HepG2 (cell line): Measurements from ENCODE around the gene RABGEF1. TPM values are rescaled to one million over a fixed set of nuclear protein-coding genes. Genes with fewer than 3 reads are reported as not detected.
A peak's percentile ranks its signal among the peaks of the same experiment; 100 is the strongest.

Source experiments
- FOXC1 ChIP-seq: sonication (generic); formaldehyde crosslinking; IDR thresholded peaks from 2 replicates; pipeline ENCODE4 v1.8.0; 2022; ENCODE audit warnings: mild to moderate bottlenecking, missing genetic modification reagents, borderline replicate concordance
- GFI1 ChIP-seq: sonication (generic); formaldehyde crosslinking; IDR thresholded peaks from 2 replicates; pipeline ENCODE4 v1.5.0; 2020; ENCODE audit warnings: missing genetic modification reagents, mild to moderate bottlenecking, borderline replicate concordance
- HCFC1 ChIP-seq: fragments of 150-350 bp; IDR thresholded peaks from 2 replicates; pipeline ENCODE4 v1.6.1; 2014; ENCODE audit warnings: low read depth, low read length
- MIXL1 ChIP-seq: IDR thresholded peaks from 2 replicates; pipeline ENCODE4 v1.6.1; 2016
- RXRA ChIP-seq: sonication (generic); formaldehyde crosslinking; IDR thresholded peaks from 2 replicates; pipeline ENCODE4 v1.5.1; 2020; ENCODE audit warnings: missing genetic modification reagents
- SPEN ChIP-seq: sonication (generic); formaldehyde crosslinking; IDR thresholded peaks from 2 replicates; pipeline ENCODE4 v1.5.1; 2020; ENCODE audit warnings: low read depth, mild to moderate bottlenecking, missing genetic modification reagents
- ZMYM2 ChIP-seq: sonication (generic); formaldehyde crosslinking; IDR thresholded peaks from 2 replicates; pipeline ENCODE4 v1.8.0; 2022; ENCODE audit warnings: mild to moderate bottlenecking, missing genetic modification reagents
- ZNF660 ChIP-seq: sonication (generic); formaldehyde crosslinking; IDR thresholded peaks from 2 replicates; pipeline ENCODE4 v1.5.1; 2020; ENCODE audit warnings: mild to moderate bottlenecking, low read depth, missing genetic modification reagents, borderline replicate concordance
- ZNF709 ChIP-seq: sonication (generic); formaldehyde crosslinking; IDR thresholded peaks from 2 replicates; pipeline ENCODE4 v1.5.0; 2020; ENCODE audit warnings: mild to moderate bottlenecking, missing genetic modification reagents
- polyA plus RNA-seq, 8 experiments: library from polyadenylated mRNA; depleted of rRNA in 3 of 8; stranded (reverse) in 7 of 8; unstranded in 1 of 8; fragments of >200 nt; fragmentation: Illumina TruSeq in 4 of 8; extraction: Trizol in 4 of 8; gene quantifications; 2 replicates each; pipeline versions ENCODE4 v1.2.1 to v1.2.3, GENCODE V29; 2011 to 2016; ENCODE audit warnings: low read depth in 4 of 8, missing spikeins in 1 of 8, mixed read lengths in 1 of 8; ENCODE audit not compliant: insufficient read depth in 1 of 8
- total RNA-seq, 5 experiments: library from RNA; depleted of rRNA; stranded (reverse); fragments of >200 nt; fragmentation: Illumina TruSeq; extraction: Trizol; gene quantifications; 2 replicates each; pipeline ENCODE4 v1.2.3, GENCODE V29; 2016; ENCODE audit warnings: low read depth in 1 of 5
- TF ChIP-seq, protein P1 (sequence below): sonication (generic); formaldehyde crosslinking; IDR thresholded peaks from 2 replicates; pipeline ENCODE4 v1.5.0; 2020; ENCODE audit warnings: mild to moderate bottlenecking, missing genetic modification reagents, borderline replicate concordance
- TF ChIP-seq, protein P2 (sequence below): sonication (generic); formaldehyde crosslinking; IDR thresholded peaks from 2 replicates; pipeline ENCODE4 v1.8.0; 2022; ENCODE audit warnings: mild to moderate bottlenecking, missing genetic modification reagents, moderate library complexity
- TF ChIP-seq, protein P3 (sequence below): sonication (generic); formaldehyde crosslinking; IDR thresholded peaks from 2 replicates; pipeline ENCODE4 v1.4.0; 2020; ENCODE audit warnings: missing genetic modification reagents
- TF ChIP-seq, protein P4 (sequence below): sonication (generic); formaldehyde crosslinking; IDR thresholded peaks from 2 replicates; pipeline ENCODE4 v1.8.0; 2022; ENCODE audit warnings: mild to moderate bottlenecking, missing genetic modification reagents, borderline replicate concordance
- TF ChIP-seq, protein P5 (sequence below): sonication (generic); formaldehyde crosslinking; conservative IDR thresholded peaks from 2 replicates; pipeline ENCODE4 v1.5.0; 2020; ENCODE audit warnings: missing genetic modification reagents

Gene RABGEF1
- total and polyA plus RNA-seq, 2 of the 13 experiments (the other 11 are each of a cell fraction or from before 2014, with no cell fraction given), result 22.7 to 35.3 TPM

DNA sequence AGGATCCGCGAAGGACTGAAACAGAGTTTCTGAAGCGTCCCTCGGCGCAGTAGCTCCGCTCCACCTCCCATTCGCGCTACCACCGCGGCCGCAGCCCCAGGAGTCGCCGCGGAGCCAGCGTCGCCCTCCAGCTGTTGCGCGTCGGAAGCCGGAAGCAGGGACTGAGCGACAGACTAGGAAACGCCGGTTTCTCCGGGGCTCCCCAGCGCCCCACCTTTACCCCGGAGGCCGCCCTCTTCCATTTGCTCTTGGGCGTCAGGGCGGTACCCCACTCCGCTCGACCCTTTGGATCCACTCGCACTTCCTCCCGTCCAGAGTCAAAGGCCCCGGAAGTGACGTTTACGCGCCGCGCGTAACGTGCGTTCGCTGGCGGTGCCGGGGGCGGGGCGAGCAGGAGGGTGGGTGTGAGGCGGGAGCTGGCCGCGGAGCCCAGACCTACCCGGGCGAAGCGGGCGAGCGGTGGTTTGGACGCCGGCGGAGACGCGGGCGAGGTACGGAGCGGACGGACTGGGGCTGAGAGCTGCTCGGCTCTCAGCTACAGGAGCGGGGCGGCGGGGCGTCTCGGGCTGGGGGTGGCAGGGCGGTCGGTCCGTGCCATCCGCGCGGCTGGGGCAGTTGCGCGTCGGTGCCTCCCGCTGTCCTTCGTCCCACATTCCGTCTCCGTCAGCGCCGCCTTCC lies at the start of gene RABGEF1 (continued):
- TF ChIP-seq, protein P1, sequence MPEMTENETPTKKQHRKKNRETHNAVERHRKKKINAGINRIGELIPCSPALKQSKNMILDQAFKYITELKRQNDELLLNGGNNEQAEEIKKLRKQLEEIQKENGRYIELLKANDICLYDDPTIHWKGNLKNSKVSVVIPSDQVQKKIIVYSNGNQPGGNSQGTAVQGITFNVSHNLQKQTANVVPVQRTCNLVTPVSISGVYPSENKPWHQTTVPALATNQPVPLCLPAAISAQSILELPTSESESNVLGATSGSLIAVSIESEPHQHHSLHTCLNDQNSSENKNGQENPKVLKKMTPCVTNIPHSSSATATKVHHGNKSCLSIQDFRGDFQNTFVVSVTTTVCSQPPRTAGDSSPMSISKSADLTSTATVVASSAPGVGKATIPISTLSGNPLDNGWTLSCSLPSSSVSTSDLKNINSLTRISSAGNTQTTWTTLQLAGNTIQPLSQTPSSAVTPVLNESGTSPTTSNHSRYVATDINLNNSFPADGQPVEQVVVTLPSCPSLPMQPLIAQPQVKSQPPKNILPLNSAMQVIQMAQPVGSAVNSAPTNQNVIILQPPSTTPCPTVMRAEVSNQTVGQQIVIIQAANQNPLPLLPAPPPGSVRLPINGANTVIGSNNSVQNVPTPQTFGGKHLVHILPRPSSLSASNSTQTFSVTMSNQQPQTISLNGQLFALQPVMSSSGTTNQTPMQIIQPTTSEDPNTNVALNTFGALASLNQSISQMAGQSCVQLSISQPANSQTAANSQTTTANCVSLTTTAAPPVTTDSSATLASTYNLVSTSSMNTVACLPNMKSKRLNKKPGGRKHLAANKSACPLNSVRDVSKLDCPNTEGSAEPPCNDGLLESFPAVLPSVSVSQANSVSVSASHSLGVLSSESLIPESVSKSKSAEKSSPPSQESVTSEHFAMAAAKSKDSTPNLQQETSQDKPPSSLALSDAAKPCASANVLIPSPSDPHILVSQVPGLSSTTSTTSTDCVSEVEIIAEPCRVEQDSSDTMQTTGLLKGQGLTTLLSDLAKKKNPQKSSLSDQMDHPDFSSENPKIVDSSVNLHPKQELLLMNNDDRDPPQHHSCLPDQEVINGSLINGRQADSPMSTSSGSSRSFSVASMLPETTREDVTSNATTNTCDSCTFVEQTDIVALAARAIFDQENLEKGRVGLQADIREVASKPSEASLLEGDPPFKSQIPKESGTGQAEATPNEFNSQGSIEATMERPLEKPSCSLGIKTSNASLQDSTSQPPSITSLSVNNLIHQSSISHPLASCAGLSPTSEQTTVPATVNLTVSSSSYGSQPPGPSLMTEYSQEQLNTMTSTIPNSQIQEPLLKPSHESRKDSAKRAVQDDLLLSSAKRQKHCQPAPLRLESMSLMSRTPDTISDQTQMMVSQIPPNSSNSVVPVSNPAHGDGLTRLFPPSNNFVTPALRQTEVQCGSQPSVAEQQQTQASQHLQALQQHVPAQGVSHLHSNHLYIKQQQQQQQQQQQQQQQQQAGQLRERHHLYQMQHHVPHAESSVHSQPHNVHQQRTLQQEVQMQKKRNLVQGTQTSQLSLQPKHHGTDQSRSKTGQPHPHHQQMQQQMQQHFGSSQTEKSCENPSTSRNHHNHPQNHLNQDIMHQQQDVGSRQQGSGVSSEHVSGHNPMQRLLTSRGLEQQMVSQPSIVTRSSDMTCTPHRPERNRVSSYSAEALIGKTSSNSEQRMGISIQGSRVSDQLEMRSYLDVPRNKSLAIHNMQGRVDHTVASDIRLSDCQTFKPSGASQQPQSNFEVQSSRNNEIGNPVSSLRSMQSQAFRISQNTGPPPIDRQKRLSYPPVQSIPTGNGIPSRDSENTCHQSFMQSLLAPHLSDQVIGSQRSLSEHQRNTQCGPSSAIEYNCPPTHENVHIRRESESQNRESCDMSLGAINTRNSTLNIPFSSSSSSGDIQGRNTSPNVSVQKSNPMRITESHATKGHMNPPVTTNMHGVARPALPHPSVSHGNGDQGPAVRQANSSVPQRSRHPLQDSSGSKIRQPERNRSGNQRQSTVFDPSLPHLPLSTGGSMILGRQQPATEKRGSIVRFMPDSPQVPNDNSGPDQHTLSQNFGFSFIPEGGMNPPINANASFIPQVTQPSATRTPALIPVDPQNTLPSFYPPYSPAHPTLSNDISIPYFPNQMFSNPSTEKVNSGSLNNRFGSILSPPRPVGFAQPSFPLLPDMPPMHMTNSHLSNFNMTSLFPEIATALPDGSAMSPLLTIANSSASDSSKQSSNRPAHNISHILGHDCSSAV (CRISPR knock-in tag), result 0 out of 2 replicates have a peak, but pooled peaks have one; percentile 78
- TF ChIP-seq ZNF660 (no peak), FOXC1 (CRISPR knock-in tag) (peak; percentile 79), MIXL1 (CRISPR knock-in tag) (no peak), ZMYM2 (CRISPR knock-in tag) (no peak; the same call in 1 of the 2 replicates), HCFC1 (peak; percentile 39; the same call in 1 of the 2 replicates), SPEN (CRISPR knock-in tag) (peak; percentile 53), GFI1 (CRISPR knock-in tag) (no peak), ZNF709 (0 out of 2 replicates have a peak, but pooled peaks have one; percentile 62), RXRA (peak; percentile 1; the same call in 1 of the 2 replicates)
- TF ChIP-seq, protein P2, sequence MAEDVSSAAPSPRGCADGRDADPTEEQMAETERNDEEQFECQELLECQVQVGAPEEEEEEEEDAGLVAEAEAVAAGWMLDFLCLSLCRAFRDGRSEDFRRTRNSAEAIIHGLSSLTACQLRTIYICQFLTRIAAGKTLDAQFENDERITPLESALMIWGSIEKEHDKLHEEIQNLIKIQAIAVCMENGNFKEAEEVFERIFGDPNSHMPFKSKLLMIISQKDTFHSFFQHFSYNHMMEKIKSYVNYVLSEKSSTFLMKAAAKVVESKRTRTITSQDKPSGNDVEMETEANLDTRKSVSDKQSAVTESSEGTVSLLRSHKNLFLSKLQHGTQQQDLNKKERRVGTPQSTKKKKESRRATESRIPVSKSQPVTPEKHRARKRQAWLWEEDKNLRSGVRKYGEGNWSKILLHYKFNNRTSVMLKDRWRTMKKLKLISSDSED (CRISPR knock-in tag), result no peak
- TF ChIP-seq, protein P3, sequence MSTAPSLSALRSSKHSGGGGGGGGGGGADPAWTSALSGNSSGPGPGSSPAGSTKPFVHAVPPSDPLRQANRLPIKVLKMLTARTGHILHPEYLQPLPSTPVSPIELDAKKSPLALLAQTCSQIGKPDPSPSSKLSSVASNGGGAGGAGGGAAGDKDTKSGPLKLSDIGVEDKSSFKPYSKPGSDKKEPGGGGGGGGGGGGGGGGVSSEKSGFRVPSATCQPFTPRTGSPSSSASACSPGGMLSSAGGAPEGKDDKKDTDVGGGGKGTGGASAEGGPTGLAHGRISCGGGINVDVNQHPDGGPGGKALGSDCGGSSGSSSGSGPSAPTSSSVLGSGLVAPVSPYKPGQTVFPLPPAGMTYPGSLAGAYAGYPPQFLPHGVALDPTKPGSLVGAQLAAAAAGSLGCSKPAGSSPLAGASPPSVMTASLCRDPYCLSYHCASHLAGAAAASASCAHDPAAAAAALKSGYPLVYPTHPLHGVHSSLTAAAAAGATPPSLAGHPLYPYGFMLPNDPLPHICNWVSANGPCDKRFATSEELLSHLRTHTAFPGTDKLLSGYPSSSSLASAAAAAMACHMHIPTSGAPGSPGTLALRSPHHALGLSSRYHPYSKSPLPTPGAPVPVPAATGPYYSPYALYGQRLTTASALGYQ (CRISPR knock-in tag), result no peak; the same call in 1 of the 2 replicates
- TF ChIP-seq, protein P4, sequence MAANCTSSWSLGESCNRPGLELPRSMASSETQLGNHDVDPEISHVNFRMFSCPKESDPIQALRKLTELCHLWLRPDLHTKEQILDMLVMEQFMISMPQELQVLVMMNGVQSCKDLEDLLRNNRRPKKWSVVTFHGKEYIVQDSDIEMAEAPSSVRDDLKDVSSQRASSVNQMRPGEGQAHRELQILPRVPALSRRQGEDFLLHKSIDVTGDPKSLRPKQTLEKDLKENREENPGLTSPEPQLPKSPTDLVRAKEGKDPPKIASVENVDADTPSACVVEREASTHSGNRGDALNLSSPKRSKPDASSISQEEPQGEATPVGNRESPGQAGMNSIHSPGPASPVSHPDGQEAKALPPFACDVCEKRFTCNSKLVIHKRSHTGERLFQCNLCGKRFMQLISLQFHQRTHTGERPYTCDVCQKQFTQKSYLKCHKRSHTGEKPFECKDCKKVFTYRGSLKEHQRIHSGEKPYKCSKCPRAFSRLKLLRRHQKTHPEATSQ, result 0 out of 2 replicates have a peak, but pooled peaks have one; percentile 7
- TF ChIP-seq, protein P5, sequence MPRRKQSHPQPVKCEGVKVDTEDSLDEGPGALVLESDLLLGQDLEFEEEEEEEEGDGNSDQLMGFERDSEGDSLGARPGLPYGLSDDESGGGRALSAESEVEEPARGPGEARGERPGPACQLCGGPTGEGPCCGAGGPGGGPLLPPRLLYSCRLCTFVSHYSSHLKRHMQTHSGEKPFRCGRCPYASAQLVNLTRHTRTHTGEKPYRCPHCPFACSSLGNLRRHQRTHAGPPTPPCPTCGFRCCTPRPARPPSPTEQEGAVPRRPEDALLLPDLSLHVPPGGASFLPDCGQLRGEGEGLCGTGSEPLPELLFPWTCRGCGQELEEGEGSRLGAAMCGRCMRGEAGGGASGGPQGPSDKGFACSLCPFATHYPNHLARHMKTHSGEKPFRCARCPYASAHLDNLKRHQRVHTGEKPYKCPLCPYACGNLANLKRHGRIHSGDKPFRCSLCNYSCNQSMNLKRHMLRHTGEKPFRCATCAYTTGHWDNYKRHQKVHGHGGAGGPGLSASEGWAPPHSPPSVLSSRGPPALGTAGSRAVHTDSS, result no peak
